ENCODE measurements around the gene DALRD3. TPM values are rescaled to one million over a fixed set of nuclear protein-coding genes. Genes with fewer than 3 reads are reported as not detected.

Gene DALRD3
- total and polyA plus RNA-seq, 2 donors (not counting 1 experiment from before 2014, with no cell fraction given) = 57.2 to 82.6 TPM

- TF ChIP-seq EZH2 (IDR thresholded peaks at IDR 0.05; ENCODE audit: borderline replicate concordance, insufficient read depth, low read depth, low read length, poor library complexity, severe bottlenecking) = no peak
- TF ChIP-seq, protein P1, sequence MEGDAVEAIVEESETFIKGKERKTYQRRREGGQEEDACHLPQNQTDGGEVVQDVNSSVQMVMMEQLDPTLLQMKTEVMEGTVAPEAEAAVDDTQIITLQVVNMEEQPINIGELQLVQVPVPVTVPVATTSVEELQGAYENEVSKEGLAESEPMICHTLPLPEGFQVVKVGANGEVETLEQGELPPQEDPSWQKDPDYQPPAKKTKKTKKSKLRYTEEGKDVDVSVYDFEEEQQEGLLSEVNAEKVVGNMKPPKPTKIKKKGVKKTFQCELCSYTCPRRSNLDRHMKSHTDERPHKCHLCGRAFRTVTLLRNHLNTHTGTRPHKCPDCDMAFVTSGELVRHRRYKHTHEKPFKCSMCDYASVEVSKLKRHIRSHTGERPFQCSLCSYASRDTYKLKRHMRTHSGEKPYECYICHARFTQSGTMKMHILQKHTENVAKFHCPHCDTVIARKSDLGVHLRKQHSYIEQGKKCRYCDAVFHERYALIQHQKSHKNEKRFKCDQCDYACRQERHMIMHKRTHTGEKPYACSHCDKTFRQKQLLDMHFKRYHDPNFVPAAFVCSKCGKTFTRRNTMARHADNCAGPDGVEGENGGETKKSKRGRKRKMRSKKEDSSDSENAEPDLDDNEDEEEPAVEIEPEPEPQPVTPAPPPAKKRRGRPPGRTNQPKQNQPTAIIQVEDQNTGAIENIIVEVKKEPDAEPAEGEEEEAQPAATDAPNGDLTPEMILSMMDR (IDR thresholded peaks at IDR 0.05) = no peak
- POLR2A ChIA-PET = no interaction called here
- H3K27me3 ChIP-seq (replicated peaks in 1 of 4; ENCODE audit: control extremely low read depth in 1 of 4, control insufficient read depth in 3 of 4, insufficient read depth in 4 of 4, low read length in 3 of 4) = no peaks in the 10 kb centered on the region
- peaks cover under 1 to 52% of the 10 kb centered on the region in 2 experiments for H3K36me3 ChIP-seq (replicated peaks in 1 of 2; ENCODE audit: control extremely low read depth in 1 of 2, control insufficient read depth in 1 of 2, extremely low read depth in 1 of 2, insufficient read depth in 2 of 2, low read length in 1 of 2)
- no peak overlapping the region for H3K9ac ChIP-seq (ENCODE audit: low read length)
- no peak overlapping the region for H3K4me2 ChIP-seq (replicated peaks; ENCODE audit: low read depth, low read length, poor library complexity, severe bottlenecking)
- Mint-ChIP-seq H3K27me3 (no peaks in the 10 kb centered on the region), H3K4me1 (no peaks in the 10 kb centered on the region), H3K27ac (no peak overlapping the region), H3K4me3 (no peak overlapping the region), H3K9me3 (ENCODE audit: insufficient read depth) (no peaks in the 10 kb centered on the region)
- no peak overlapping the region for H2AFZ ChIP-seq (ENCODE audit: insufficient read depth, low read depth, low read length, poor library complexity, severe bottlenecking)
- no peak overlapping the region for H3K4me3 ChIP-seq (ENCODE audit: control extremely low read depth in 1 of 5, extremely low read depth in 1 of 5, insufficient read depth in 1 of 5, low read depth in 2 of 5, low read length in 4 of 5)
- H3K9me3 ChIP-seq (ENCODE audit: control extremely low read depth in 1 of 3, control insufficient read depth in 2 of 3, insufficient read depth in 1 of 3, low read length in 2 of 3) = no peaks in the 10 kb centered on the region
- H3K27ac ChIP-seq (ENCODE audit: low read length in 2 of 2) = no peak overlapping the region
- peaks cover 44% of the 10 kb centered on the region for H4K20me1 ChIP-seq (ENCODE audit: control insufficient read depth, insufficient read depth, low read length, poor library complexity, severe bottlenecking)
- H3K4me1 ChIP-seq (ENCODE audit: control insufficient read depth in 2 of 2, insufficient read depth in 2 of 2, low read length in 2 of 2) = no peaks in the 10 kb centered on the region
- WGBS (ENCODE audit: insufficient coverage) = 100% methylated on average over 6 of the region's 7 CpGs
- no peak for DNase-seq
- intact Hi-C loops (cut with micrococcal nuclease) = no loop called here
- H3K79me2 ChIP-seq (ENCODE audit: control insufficient read depth, insufficient read depth, low read length) = peaks cover 45% of the 10 kb centered on the region
- CTCF ChIA-PET = interaction anchor here (0.7 kb wide), 1 partner anchor 36 kb away, joined by 3 read pairs; the partner anchor contains the start of gene NDUFAF3
- no peak for ATAC-seq (ENCODE audit: low read depth)
Observed at GRCh38 chr3:49058011-49058410, 39.6 kb upstream of the DALRD3 start.

DNA sequence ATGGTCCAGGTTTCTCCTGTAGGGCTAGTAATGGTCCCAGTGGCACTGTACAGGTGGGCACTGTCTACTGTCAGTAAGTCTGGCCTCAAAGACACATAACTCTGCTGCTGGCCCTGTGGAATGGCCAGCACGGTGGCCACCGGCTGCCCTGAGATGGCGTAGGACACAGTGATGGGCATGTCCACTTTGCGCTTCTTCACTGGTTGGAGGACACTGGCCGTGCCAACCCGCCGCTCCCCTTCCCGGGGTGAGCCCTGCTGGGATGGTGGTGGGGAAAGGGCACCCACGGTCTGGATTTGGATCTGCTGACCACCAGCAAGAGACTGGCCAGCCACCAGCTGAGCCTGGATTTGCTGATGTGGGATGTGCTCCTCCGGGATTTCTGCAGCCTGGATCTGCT, 38.9 kb upstream of the DALRD3 start:
- Histone ChIP-seq H3K36me3 (replicated peaks in 1 of 2; ENCODE audit: control extremely low read depth in 1 of 2, control insufficient read depth in 1 of 2, extremely low read depth in 1 of 2, insufficient read depth in 2 of 2, low read length in 1 of 2) (peaks cover 0 to 53% of the 10 kb centered on the region in 2 experiments), H3K27ac (ENCODE audit: low read length in 2 of 2) (no peak overlapping the region)
- POLR2A ChIA-PET = no interaction called here

More for the DNA sequence above, 38.9 kb upstream of the DALRD3 start:
- H3K4me3 Mint-ChIP-seq = no peak overlapping the region
- Histone ChIP-seq H3K9me3 (ENCODE audit: control extremely low read depth in 1 of 3, control insufficient read depth in 2 of 3, insufficient read depth in 1 of 3, low read length in 2 of 3) (no peaks in the 10 kb centered on the region), H2AFZ (ENCODE audit: insufficient read depth, low read depth, low read length, poor library complexity, severe bottlenecking) (no peak overlapping the region), H3K9ac (ENCODE audit: low read length) (no peak overlapping the region), H3K27me3 (replicated peaks in 1 of 4; ENCODE audit: control extremely low read depth in 1 of 4, control insufficient read depth in 3 of 4, insufficient read depth in 4 of 4, low read length in 3 of 4) (no peaks in the 10 kb centered on the region), H3K4me1 (ENCODE audit: control insufficient read depth in 2 of 2, insufficient read depth in 2 of 2, low read length in 2 of 2) (no peaks in the 10 kb centered on the region), H4K20me1 (ENCODE audit: control insufficient read depth, insufficient read depth, low read length, poor library complexity, severe bottlenecking) (peaks cover 46% of the 10 kb centered on the region), H3K79me2 (ENCODE audit: control insufficient read depth, insufficient read depth, low read length) (peaks cover 42% of the 10 kb centered on the region), H3K4me3 (ENCODE audit: control extremely low read depth in 1 of 5, extremely low read depth in 1 of 5, insufficient read depth in 1 of 5, low read depth in 2 of 5, low read length in 4 of 5) (no peak overlapping the region), H3K4me2 (replicated peaks; ENCODE audit: low read depth, low read length, poor library complexity, severe bottlenecking) (no peak overlapping the region)
- TF ChIP-seq, protein P1 (IDR thresholded peaks at IDR 0.05) = no peak
- no peak for TF ChIP-seq EZH2 (IDR thresholded peaks at IDR 0.05; ENCODE audit: borderline replicate concordance, insufficient read depth, low read depth, low read length, poor library complexity, severe bottlenecking)
- CTCF ChIA-PET = no interaction called here
- DNase-seq (no peak), ATAC-seq (ENCODE audit: low read depth) (no peak)
- no peaks in the 10 kb centered on the region for H3K27me3 Mint-ChIP-seq
- no peaks in the 10 kb centered on the region for H3K4me1 Mint-ChIP-seq
- no peak overlapping the region for H3K27ac Mint-ChIP-seq
- 99% methylated on average over 10 of the region's 10 CpGs for WGBS (ENCODE audit: insufficient coverage)
- no peaks in the 10 kb centered on the region for H3K9me3 Mint-ChIP-seq (ENCODE audit: insufficient read depth)
- intact Hi-C loops (cut with micrococcal nuclease) = no loop called here
